HepG2 (cell line): ENCODE results near the gene SBNO2. TPM values are rescaled to one million over a fixed set of nuclear protein-coding genes. Genes with fewer than 3 reads are reported as not detected.
A peak's percentile ranks its signal among the peaks of the same experiment; 100 is the strongest.

ENCODE experiments used
- FOXO4 ChIP-seq: sonication (generic); formaldehyde crosslinking; conservative IDR thresholded peaks from 2 replicates; pipeline ENCODE4 v1.8.1; 2023; ENCODE audit warnings: missing genetic modification reagents
- FOXP4 ChIP-seq: sonication (generic); formaldehyde crosslinking; IDR thresholded peaks from 2 replicates; pipeline ENCODE4 v1.4.0; 2020; ENCODE audit warnings: missing genetic modification reagents
- GATAD2A ChIP-seq: IDR thresholded peaks from 2 replicates; pipeline ENCODE4 v1.6.1; 2016
- GMEB1 ChIP-seq: sonication (generic); formaldehyde crosslinking; IDR thresholded peaks from 2 replicates; pipeline ENCODE4 v1.5.1; 2020; ENCODE audit warnings: missing genetic modification reagents, mild to moderate bottlenecking, borderline replicate concordance
- KLF12 ChIP-seq: sonication (generic); formaldehyde crosslinking; IDR thresholded peaks from 2 replicates; pipeline ENCODE4 v1.4.0; 2020; ENCODE audit warnings: missing genetic modification reagents, borderline replicate concordance
- MEIS2 ChIP-seq: sonication (generic); formaldehyde crosslinking; IDR thresholded peaks from 2 replicates; pipeline ENCODE4 v1.9.0; 2021; ENCODE audit warnings: mild to moderate bottlenecking, missing genetic modification reagents
- PATZ1 ChIP-seq: sonication (generic); formaldehyde crosslinking; IDR thresholded peaks from 2 replicates; pipeline ENCODE4 v1.4.0; 2020; ENCODE audit warnings: missing genetic modification reagents
- STAG1 ChIP-seq: sonication (generic); formaldehyde crosslinking; IDR thresholded peaks from 2 replicates; pipeline ENCODE4 v1.4.0; 2020; ENCODE audit warnings: missing genetic modification reagents
- TFDP1 ChIP-seq: IDR thresholded peaks from 2 replicates; pipeline ENCODE4 v1.6.1; 2016; ENCODE audit warnings: missing compliant biosample characterization, missing genetic modification reagents, borderline replicate concordance
- WIZ ChIP-seq: sonication (generic); formaldehyde crosslinking; IDR thresholded peaks from 2 replicates; pipeline ENCODE4 v1.5.1; 2020; ENCODE audit warnings: mild to moderate bottlenecking, missing genetic modification reagents
- ZBTB26 ChIP-seq: IDR thresholded peaks from 2 replicates; pipeline ENCODE4 v1.6.1; 2016; ENCODE audit warnings: missing compliant biosample characterization, missing genetic modification reagents, borderline replicate concordance
- ZFP36 ChIP-seq: fragments of 150-350 bp; IDR thresholded peaks from 2 replicates; pipeline ENCODE4 v1.6.1; 2018; ENCODE audit warnings: borderline replicate concordance, low read length, low read depth; ENCODE audit not compliant: partially characterized antibody
- ZIK1 ChIP-seq: sonication (generic); formaldehyde crosslinking; IDR thresholded peaks from 2 replicates; pipeline ENCODE4 v1.5.0; 2020; ENCODE audit warnings: mild to moderate bottlenecking, low read depth, missing genetic modification reagents, borderline replicate concordance
- ZNF10 ChIP-seq: sonication (generic); formaldehyde crosslinking; IDR thresholded peaks from 2 replicates; pipeline ENCODE4 v1.4.0; 2020; ENCODE audit warnings: mild to moderate bottlenecking, low read depth, missing genetic modification reagents, borderline replicate concordance
- ZNF772 ChIP-seq: sonication (generic); formaldehyde crosslinking; IDR thresholded peaks from 2 replicates; pipeline ENCODE4 v1.5.0; 2020; ENCODE audit warnings: mild to moderate bottlenecking, missing genetic modification reagents
- polyA plus RNA-seq, 8 experiments: library from polyadenylated mRNA; depleted of rRNA in 3 of 8; stranded (reverse) in 7 of 8; unstranded in 1 of 8; fragments of >200 nt; fragmentation: Illumina TruSeq in 4 of 8; extraction: Trizol in 4 of 8; gene quantifications; 2 replicates each; pipeline versions ENCODE4 v1.2.1 to v1.2.3, GENCODE V29; 2011 to 2016; ENCODE audit warnings: low read depth in 4 of 8, missing spikeins in 1 of 8, mixed read lengths in 1 of 8; ENCODE audit not compliant: insufficient read depth in 1 of 8
- total RNA-seq, 5 experiments: library from RNA; depleted of rRNA; stranded (reverse); fragments of >200 nt; fragmentation: Illumina TruSeq; extraction: Trizol; gene quantifications; 2 replicates each; pipeline ENCODE4 v1.2.3, GENCODE V29; 2016; ENCODE audit warnings: low read depth in 1 of 5
- TF ChIP-seq, protein P1 (sequence below): sonication (generic); formaldehyde crosslinking; IDR thresholded peaks from 2 replicates; pipeline ENCODE4 v1.5.0; 2020; ENCODE audit warnings: mild to moderate bottlenecking, low read depth, missing genetic modification reagents, borderline replicate concordance

Gene SBNO2
- total and polyA plus RNA-seq, 2 of the 13 experiments (the other 11 are each of a cell fraction or from before 2014, with no cell fraction given): 8.6 to 10.4 TPM

DNA sequence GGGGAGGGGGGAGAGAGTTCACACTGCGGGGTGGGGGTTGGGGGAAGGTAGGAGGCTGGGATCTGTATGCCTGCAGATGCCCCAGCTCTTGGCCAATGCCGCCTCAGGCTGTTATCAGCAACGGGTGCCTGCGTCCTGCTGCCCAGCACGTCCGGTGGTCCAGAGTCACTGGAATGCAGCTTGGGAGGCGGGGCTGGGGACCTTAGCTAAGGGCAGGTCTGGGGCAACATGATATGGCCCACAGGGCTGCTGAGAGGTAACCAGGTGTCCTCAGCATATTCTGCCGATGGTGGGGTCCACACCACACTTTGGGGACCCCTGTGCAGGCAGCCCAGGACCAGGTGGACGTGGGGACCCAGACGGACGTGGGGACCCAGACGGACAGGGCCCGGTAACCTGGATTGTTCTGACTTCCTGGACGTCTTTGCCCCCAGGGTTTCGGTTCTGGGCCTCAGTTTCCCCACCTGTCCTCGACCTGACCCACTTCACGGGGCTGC is 107.8 kb downstream of the SBNO2 start (continued):
- TF ChIP-seq KLF12 (CRISPR knock-in tag) (peak; percentile 42; the same call in 1 of the 2 replicates), TFDP1 (CRISPR knock-in tag) (peak; percentile 33; the same call in 1 of the 2 replicates), ZIK1 (CRISPR knock-in tag) (0 out of 2 replicates have a peak, but pooled peaks have one; percentile 44), GMEB1 (CRISPR knock-in tag) (peak; percentile 22; the same call in 1 of the 2 replicates), ZFP36 (no peak), PATZ1 (CRISPR knock-in tag) (peak; percentile 31; the same call in 1 of the 2 replicates), ZBTB26 (CRISPR knock-in tag) (peak; percentile 8; the same call in 1 of the 2 replicates), ZNF10 (no peak), ZNF772 (CRISPR knock-in tag) (no peak), WIZ (no peak), FOXP4 (CRISPR knock-in tag) (peak; percentile 65), FOXO4 (CRISPR knock-in tag) (0 out of 2 replicates have a peak, but pooled peaks have one; percentile 82), GATAD2A (CRISPR knock-in tag) (peak; percentile 23; the same call in 1 of the 2 replicates), STAG1 (CRISPR knock-in tag) (peak; percentile 16; the same call in 1 of the 2 replicates), MEIS2 (CRISPR knock-in tag) (peak; percentile 26; the same call in 1 of the 2 replicates)
- TF ChIP-seq, protein P1, sequence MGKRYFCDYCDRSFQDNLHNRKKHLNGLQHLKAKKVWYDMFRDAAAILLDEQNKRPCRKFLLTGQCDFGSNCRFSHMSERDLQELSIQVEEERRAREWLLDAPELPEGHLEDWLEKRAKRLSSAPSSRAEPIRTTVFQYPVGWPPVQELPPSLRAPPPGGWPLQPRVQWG (CRISPR knock-in tag): no peak
